ENCODE measurements around the gene SRSF4.

DNA sequence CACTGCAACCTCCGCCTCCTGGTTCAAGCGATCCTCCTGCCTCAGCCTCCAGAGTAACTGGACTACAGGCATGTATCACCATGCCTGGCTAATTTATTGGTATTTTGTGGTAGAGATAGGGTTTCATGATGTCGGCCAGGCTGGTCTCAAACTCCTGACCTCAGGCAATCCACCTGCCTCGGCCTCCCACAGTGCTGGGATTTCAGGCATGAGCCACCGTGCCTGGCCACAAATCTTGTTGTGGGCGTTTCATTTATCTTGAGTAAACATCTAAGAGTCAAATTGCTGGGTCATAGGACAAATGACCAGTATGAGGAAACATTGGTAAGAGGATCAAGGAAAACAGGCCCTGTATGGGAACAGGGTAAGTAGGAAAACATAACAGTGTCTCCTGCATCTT, 75.9 kb downstream of the SRSF4 start:
- TF ChIP-seq, protein P1, sequence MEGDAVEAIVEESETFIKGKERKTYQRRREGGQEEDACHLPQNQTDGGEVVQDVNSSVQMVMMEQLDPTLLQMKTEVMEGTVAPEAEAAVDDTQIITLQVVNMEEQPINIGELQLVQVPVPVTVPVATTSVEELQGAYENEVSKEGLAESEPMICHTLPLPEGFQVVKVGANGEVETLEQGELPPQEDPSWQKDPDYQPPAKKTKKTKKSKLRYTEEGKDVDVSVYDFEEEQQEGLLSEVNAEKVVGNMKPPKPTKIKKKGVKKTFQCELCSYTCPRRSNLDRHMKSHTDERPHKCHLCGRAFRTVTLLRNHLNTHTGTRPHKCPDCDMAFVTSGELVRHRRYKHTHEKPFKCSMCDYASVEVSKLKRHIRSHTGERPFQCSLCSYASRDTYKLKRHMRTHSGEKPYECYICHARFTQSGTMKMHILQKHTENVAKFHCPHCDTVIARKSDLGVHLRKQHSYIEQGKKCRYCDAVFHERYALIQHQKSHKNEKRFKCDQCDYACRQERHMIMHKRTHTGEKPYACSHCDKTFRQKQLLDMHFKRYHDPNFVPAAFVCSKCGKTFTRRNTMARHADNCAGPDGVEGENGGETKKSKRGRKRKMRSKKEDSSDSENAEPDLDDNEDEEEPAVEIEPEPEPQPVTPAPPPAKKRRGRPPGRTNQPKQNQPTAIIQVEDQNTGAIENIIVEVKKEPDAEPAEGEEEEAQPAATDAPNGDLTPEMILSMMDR (IDR thresholded peaks at IDR 0.05; ENCODE audit: insufficient read depth, low read depth, low read length): no peak
- no peak for TF ChIP-seq EZH2 (IDR thresholded peaks at IDR 0.05; ENCODE audit: insufficient read depth, low read length)
